CD14-positive monocyte (primary cell): ENCODE measurements around the gene RASEF. TPM values are rescaled to one million over a fixed set of nuclear protein-coding genes. Genes with fewer than 3 reads are reported as not detected.
"Not testable (repeated sequence)": the region's sequence is repeated elsewhere in the genome, so short reads cannot be mapped to it uniquely, and the experiment has no call there.

Source experiments
- DNase-seq, 3 donors: peaks; one replicate each; pipeline ENCODE4 v3.0.0-alpha.2; 2011 to 2022
- H2AFZ ChIP-seq: 2 replicates; pipeline ENCODE4 v1.6.0; 2012; ENCODE audit warnings: mild to moderate bottlenecking, low read depth, low read length, inconsistent platforms; ENCODE audit not compliant: insufficient read depth, poor library complexity, severe bottlenecking
- H3K27ac ChIP-seq, 2 donors: 1 replicate in 1 of 2; 2 replicates in 1 of 2; pipeline ENCODE4 v1.5.1; 2012 to 2013; ENCODE audit warnings: low read length in 2 of 2, control low read depth in 1 of 2, inconsistent platforms in 1 of 2, low read depth in 1 of 2, mild to moderate bottlenecking in 1 of 2
- H3K27me3 ChIP-seq, 2 donors: one replicate each; pipeline versions ENCODE4 v1.6.0 to v1.6.1; 2011 to 2013; ENCODE audit warnings: low read length in 2 of 2; ENCODE audit not compliant: control insufficient read depth in 2 of 2, insufficient read depth in 2 of 2
- H3K36me3 ChIP-seq, 2 donors: replicated peaks in 1 of 2; 1 replicate in 1 of 2; 2 replicates in 1 of 2; pipeline versions ENCODE4 v1.5.1 to v1.6.1; 2012 to 2013; ENCODE audit warnings: low read length in 2 of 2, control low read depth in 1 of 2, inconsistent platforms in 1 of 2, mild to moderate bottlenecking in 1 of 2; ENCODE audit not compliant: insufficient read depth in 2 of 2, control insufficient read depth in 1 of 2
- H3K4me1 ChIP-seq, 2 donors: 1 replicate in 1 of 2; 2 replicates in 1 of 2; pipeline versions ENCODE4 v1.5.1 to v1.6.1; 2012 to 2013; ENCODE audit warnings: low read length in 2 of 2, control low read depth in 1 of 2, inconsistent platforms in 1 of 2, mild to moderate bottlenecking in 1 of 2, moderate library complexity in 1 of 2; ENCODE audit not compliant: insufficient read depth in 2 of 2, control insufficient read depth in 1 of 2
- H3K4me2 ChIP-seq: replicated peaks from 2 replicates; pipeline ENCODE3; 2012; ENCODE audit warnings: low read length, moderate library complexity, mild to moderate bottlenecking; ENCODE audit not compliant: poor library complexity, severe bottlenecking; ENCODE audit errors: extremely low read depth
- H3K4me3 ChIP-seq, 3 experiments: fragments of 200-600 bp in 1 of 3; sonication (generic) in 1 of 3; replicated peaks in 1 of 3; 1 replicate in 2 of 3; 2 replicates in 1 of 3; pipeline ENCODE4 v1.5.1; 2011 to 2013; ENCODE audit warnings: low read length in 3 of 3, mild to moderate bottlenecking in 3 of 3, control low read depth in 2 of 3, low read depth in 2 of 3, inconsistent platforms in 1 of 3, moderate library complexity in 1 of 3
- H3K79me2 ChIP-seq: 2 replicates; pipeline ENCODE4 v1.6.0; 2012; ENCODE audit warnings: mild to moderate bottlenecking, control low read depth, inconsistent platforms, low read length, moderate library complexity; ENCODE audit not compliant: insufficient read depth
- H3K9ac ChIP-seq: 2 replicates; pipeline ENCODE4 v1.6.0; 2017; ENCODE audit warnings: low read length, mild to moderate bottlenecking; ENCODE audit not compliant: insufficient read depth, poor library complexity, severe bottlenecking
- H3K9me3 ChIP-seq, 2 donors: replicated peaks in 1 of 2; 1 replicate in 1 of 2; 2 replicates in 1 of 2; pipeline versions ENCODE4 v1.5.1 to v1.6.1; 2012 to 2013; ENCODE audit warnings: low read length in 2 of 2, control low read depth in 1 of 2; ENCODE audit not compliant: control insufficient read depth in 1 of 2, insufficient read depth in 1 of 2
- H4K20me1 ChIP-seq: 2 replicates; pipeline ENCODE4 v1.6.0; 2012; ENCODE audit warnings: mild to moderate bottlenecking, low read length, control low read depth, moderate library complexity; ENCODE audit not compliant: insufficient read depth
- H3K27ac Mint-ChIP-seq, 7 donors: one replicate each; pipeline ENCODE4 v1.8.0; 2020; ENCODE audit warnings: mild to moderate bottlenecking in 7 of 7, mixed read lengths in 7 of 7, moderate library complexity in 6 of 7, inconsistent platforms in 2 of 7
- H3K27me3 Mint-ChIP-seq, 3 donors: one replicate each; pipeline ENCODE4 v1.8.0; 2021 to 2022; ENCODE audit warnings: low read depth in 3 of 3, mild to moderate bottlenecking in 3 of 3, mixed read lengths in 3 of 3, moderate library complexity in 3 of 3, inconsistent platforms in 1 of 3
- H3K36me3 Mint-ChIP-seq, 2 donors: one replicate each; pipeline ENCODE4 v1.8.0; 2020; ENCODE audit warnings: mixed read lengths in 2 of 2, inconsistent platforms in 1 of 2, mild to moderate bottlenecking in 1 of 2
- H3K4me1 Mint-ChIP-seq: one replicate; pipeline ENCODE4 v1.8.0; 2020; ENCODE audit warnings: mild to moderate bottlenecking, mixed read lengths
- H3K4me3 Mint-ChIP-seq, 2 donors: one replicate each; pipeline ENCODE4 v1.8.0; 2020; ENCODE audit warnings: mild to moderate bottlenecking in 2 of 2, mixed read lengths in 2 of 2, moderate library complexity in 1 of 2
- H3K9me3 Mint-ChIP-seq, 7 donors: one replicate each; pipeline ENCODE4 v1.8.0; 2020 to 2022; ENCODE audit warnings: mixed read lengths in 7 of 7, mild to moderate bottlenecking in 6 of 7, moderate library complexity in 6 of 7, inconsistent platforms in 2 of 7
- CTCF ChIP-seq: fragments of 200-600 bp; IDR thresholded peaks from one replicate; pipeline ENCODE4 v1.8.0; 2022; ENCODE audit warnings: antibody characterized with exemption, mild to moderate bottlenecking
- WGBS: methylation state at CpG from one replicate; pipeline ENCODE4 v1.1.5; 2013; ENCODE audit warnings: missing lambda C conversion rate; ENCODE audit not compliant: insufficient coverage; 5-methylcytosine and 5-hydroxymethylcytosine counted together
- intact Hi-C, 2 donors: fragments of 100-400 bp; cut with micrococcal nuclease; formaldehyde crosslinking; loops; one replicate each; pipeline versions ENCODE4 v1.15.0 to v1.15.1; 2023
- polyA plus RNA-seq, 3 donors: library from polyadenylated mRNA; depleted of rRNA in 1 of 3; unstranded in 2 of 3; stranded (reverse) in 1 of 3; fragments of 300-500 nt in 2 of 3; fragments of >200 nt in 1 of 3; fragmentation: Illumina TruSeq in 2 of 3; gene quantifications; 1 replicate in 2 of 3; 2 replicates in 1 of 3; pipeline ENCODE4 v1.2.3, GENCODE V29; 2012 to 2021

RASEF gene
- polyA plus RNA-seq, 3 donors = not detected

DNA sequence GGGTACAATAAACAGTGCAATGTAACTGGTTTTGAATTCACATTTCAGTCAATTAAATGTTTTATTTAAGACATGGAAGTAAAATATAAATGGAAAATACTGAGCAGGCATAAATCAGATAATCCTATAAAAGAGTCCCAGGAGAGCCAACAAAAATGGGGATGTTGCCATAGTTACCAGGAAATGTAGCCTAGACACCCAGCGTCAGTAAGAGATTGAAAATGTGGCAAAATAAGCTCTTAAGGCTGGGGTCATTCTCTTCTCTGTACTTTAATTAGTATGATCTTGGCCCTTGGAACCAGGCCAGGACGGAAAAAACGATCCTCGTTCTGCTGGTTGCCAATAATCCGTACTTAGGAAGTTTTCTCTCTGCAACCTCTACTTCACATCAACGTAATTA, 18.9 kb upstream of the RASEF start:
- intact Hi-C loops = no loop called here
- DNase-seq = no peak
- Histone ChIP-seq H3K9me3 (no peaks in the 10 kb centered on the region), H2AFZ (no peak overlapping the region), H3K4me3 (no peak overlapping the region), H3K4me1 (no peaks in the 10 kb centered on the region), H3K9ac (no peak overlapping the region), H3K79me2 (no peaks in the 10 kb centered on the region), H3K27ac (no peak overlapping the region), H4K20me1 (no peaks in the 10 kb centered on the region), H3K36me3 (no peaks in the 10 kb centered on the region), H3K27me3 (no peaks in the 10 kb centered on the region), H3K4me2 (no peak overlapping the region)
- 100% methylated on average over 1 of the region's 6 CpGs for WGBS
- Mint-ChIP-seq H3K27ac (no peak overlapping the region), H3K36me3 (no peaks in the 10 kb centered on the region), H3K9me3 (peaks cover 0 to 7% (median 3%) of the 10 kb centered on the region in 7 donors), H3K4me1 (no peaks in the 10 kb centered on the region), H3K4me3 (no peak overlapping the region), H3K27me3 (peaks cover 0 to 3% (median 0%) of the 10 kb centered on the region in 3 donors)
- TF ChIP-seq CTCF = no peak

- Histone ChIP-seq H3K36me3 (no peaks in the 10 kb centered on the region), H3K79me2 (no peaks in the 10 kb centered on the region), H4K20me1 (no peaks in the 10 kb centered on the region), H2AFZ (no peak overlapping the region), H3K9me3 (no peaks in the 10 kb centered on the region), H3K27me3 (no peaks in the 10 kb centered on the region), H3K4me2 (no peak overlapping the region), H3K4me3 (no peak overlapping the region), H3K9ac (no peak overlapping the region), H3K4me1 (no peaks in the 10 kb centered on the region), H3K27ac (no peak overlapping the region)
- Mint-ChIP-seq H3K9me3 (peaks cover 0 to 4% (median 2%) of the 10 kb centered on the region in 7 donors), H3K27me3 (peaks cover 0 to 3% (median 0%) of the 10 kb centered on the region in 3 donors), H3K4me1 (no peaks in the 10 kb centered on the region), H3K4me3 (no peak overlapping the region), H3K27ac (no peak overlapping the region), H3K36me3 (no peaks in the 10 kb centered on the region)
- no peak for DNase-seq
- no peak for TF ChIP-seq CTCF
- 71% methylated on average over 1 of the region's 3 CpGs for WGBS
- intact Hi-C loops = no loop called here
Measured at GRCh38 chr9:83081010-83081409, 18.1 kb upstream of the RASEF start.

DNA sequence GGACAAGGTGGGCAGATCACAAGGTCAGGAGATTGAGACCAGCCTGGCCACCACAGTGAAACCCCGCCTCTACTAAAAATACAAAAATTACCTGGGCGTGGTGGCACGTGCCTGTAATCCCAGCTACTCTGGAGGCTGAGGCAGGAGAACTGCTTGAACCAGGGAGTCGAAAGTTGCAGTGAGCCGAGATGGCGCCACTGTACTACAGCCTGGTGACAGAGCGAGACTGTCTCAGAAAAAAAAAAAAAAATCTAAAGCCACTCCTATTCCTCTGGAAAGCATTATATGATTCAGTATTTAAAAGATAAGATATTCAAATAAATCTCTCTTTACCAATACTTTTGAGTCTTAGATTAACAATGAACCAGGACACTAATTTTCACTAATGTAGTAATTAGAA, 13.0 kb upstream of the RASEF start:
- H3K9ac ChIP-seq, H3K4me1 Mint-ChIP-seq, H3K27ac ChIP-seq, H3K36me3 ChIP-seq, intact Hi-C loops, H4K20me1 ChIP-seq, H3K4me2 ChIP-seq, DNase-seq, H3K36me3 Mint-ChIP-seq, H3K4me3 Mint-ChIP-seq, H3K27me3 Mint-ChIP-seq, H3K79me2 ChIP-seq, H3K9me3 Mint-ChIP-seq, H3K27ac Mint-ChIP-seq, H3K9me3 ChIP-seq, H3K4me1 ChIP-seq, H3K4me3 ChIP-seq, H2AFZ ChIP-seq, H3K27me3 ChIP-seq: not testable (repeated sequence)
- WGBS = 100% methylated on average over 2 of the region's 7 CpGs

- DNase-seq, H3K27ac ChIP-seq, H3K4me1 ChIP-seq, H3K9ac ChIP-seq, H3K4me1 Mint-ChIP-seq, H4K20me1 ChIP-seq, H3K36me3 Mint-ChIP-seq, H3K4me3 Mint-ChIP-seq, intact Hi-C loops, H3K79me2 ChIP-seq, H3K27me3 Mint-ChIP-seq, H3K9me3 Mint-ChIP-seq, H3K4me3 ChIP-seq, H3K27ac Mint-ChIP-seq, H3K9me3 ChIP-seq, H3K27me3 ChIP-seq, H3K4me2 ChIP-seq, H3K36me3 ChIP-seq, H2AFZ ChIP-seq: not testable (repeated sequence)
Measured at GRCh38 chr9:83072498-83072897, 9.6 kb upstream of the RASEF start.
